Measurements from ENCODE around the gene DQX1. TPM values are rescaled to one million over a fixed set of nuclear protein-coding genes. Genes with fewer than 3 reads are reported as not detected.

DQX1 gene
- total RNA-seq, 1 experiment from 2014 or later, result not detected

- Histone ChIP-seq H3K36me3 (peaks cover 46% of the 10 kb centered on the region), H3K27me3 (no peaks in the 10 kb centered on the region), H3K4me3 (no peak overlapping the region), H3K9me3 (peaks cover 4% of the 10 kb centered on the region; the same call in 1 of the 2 replicates)
- DNase-seq, result no peak
These were observed 709 bp upstream of the DQX1 start for GRCh38 chr2:74526649-74527230.

- Histone ChIP-seq H3K36me3 (peaks cover 36% of the 10 kb centered on the region), H3K9me3 (peaks cover 4% of the 10 kb centered on the region; the same call in 1 of the 2 replicates), H3K27me3 (no peaks in the 10 kb centered on the region), H3K4me3 (no peak overlapping the region)
- DNase-seq, result no peak
These were observed 895 bp downstream of the DQX1 start for GRCh38 chr2:74524955-74525716.

GRCh38 chr2:74524005-74524404 lies 2.0 kb downstream of the DQX1 start:
- peaks cover 31% of the 10 kb centered on the region for H3K36me3 ChIP-seq
- H3K27me3 ChIP-seq, result no peaks in the 10 kb centered on the region; the same call in 1 of the 2 replicates
- DNase-seq, result no peak
- peaks cover 4% of the 10 kb centered on the region; the same call in 1 of the 2 replicates for H3K9me3 ChIP-seq
- no peak overlapping the region for H3K4me3 ChIP-seq

DNA sequence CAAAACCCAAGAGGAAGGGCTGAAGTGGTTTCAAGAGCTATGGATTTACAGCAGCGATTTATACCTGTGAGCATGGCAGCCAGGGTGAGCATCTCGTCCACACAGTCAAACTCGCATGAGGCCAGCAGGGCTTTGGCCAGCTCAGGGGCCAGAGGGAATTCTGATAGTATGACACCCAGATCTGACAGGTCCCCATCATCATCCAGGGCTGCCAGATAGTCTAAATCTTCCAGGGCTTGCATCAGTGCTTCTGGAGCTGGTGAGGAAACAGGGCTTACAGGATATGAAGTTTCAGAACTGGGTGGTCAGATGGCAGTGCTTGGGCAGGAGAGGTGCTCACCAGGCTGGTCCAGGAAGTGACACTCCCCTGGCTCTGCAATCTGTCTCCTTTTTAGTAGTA lies 3.5 kb downstream of the DQX1 start:
- no peak for DNase-seq

DNA sequence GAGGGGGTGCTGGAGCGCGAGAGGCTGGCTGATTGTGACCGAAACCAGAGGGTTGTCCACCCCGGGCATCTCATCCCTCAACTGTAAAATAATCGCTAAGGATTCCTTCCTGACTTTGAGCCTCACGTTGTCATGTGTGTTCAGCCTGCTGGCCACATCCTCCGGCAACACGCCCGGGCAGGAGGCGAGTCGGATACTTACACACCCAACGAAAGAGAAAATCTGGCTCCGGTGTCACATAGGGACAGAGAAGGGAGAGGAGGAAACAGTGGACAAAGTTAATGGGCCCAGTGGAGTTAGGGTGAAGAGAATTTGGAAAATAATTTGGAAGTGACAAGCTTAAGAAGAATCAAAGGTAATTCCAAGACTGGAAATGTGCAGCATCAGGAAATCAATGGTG lies 9.4 kb downstream of the DQX1 start:
- Histone ChIP-seq H3K36me3 (no peaks in the 10 kb centered on the region), H3K4me3 (no peak overlapping the region), H3K27me3 (peaks cover 5% of the 10 kb centered on the region), H3K9me3 (no peaks in the 10 kb centered on the region)
- DNase-seq, result no peak

More for the DNA sequence above, 3.5 kb downstream of the DQX1 start:
- Histone ChIP-seq H3K9me3 (peaks cover 4% of the 10 kb centered on the region; the same call in 1 of the 2 replicates), H3K4me3 (no peak overlapping the region), H3K36me3 (peaks cover 19% of the 10 kb centered on the region), H3K27me3 (peaks cover 5% of the 10 kb centered on the region)

DNA sequence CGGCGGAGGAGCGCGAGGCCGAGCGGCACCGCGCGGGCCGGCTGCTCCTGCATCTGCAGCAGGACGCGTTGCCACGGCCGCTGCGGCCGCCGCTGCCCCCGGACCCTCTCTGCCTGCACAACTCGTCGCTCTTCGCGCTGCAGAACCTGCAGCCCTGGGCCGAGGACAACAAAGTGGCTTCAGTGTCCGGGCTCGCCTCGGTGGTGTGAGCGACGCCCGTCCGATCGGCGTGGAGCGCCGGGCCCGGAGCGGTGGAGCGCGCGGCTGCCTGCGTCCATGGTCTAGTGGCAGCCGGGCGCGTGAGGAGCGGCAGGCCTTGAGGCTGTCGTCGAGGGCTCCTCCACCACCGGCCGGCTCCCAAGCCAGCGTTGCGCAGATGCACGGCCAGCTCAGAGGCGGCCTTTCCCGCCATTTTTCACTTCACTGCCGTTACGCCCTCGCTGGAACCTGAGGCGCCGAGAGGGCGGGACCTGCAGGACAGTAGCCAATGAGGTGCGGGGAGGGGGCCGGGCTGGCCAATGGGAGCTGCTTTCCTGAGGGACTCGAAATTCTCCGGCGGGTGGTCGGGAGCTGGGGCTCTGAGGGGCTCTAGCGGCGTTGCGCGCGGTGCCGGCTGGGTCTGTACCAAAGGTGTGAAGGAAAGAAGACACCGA lies 9.9 kb downstream of the DQX1 start:
- DNase-seq, result no peak
- H3K4me3 ChIP-seq, result no peak overlapping the region
- no peaks in the 10 kb centered on the region for H3K36me3 ChIP-seq
- H3K27me3 ChIP-seq, result peaks cover 5% of the 10 kb centered on the region
- no peaks in the 10 kb centered on the region for H3K9me3 ChIP-seq

DNA sequence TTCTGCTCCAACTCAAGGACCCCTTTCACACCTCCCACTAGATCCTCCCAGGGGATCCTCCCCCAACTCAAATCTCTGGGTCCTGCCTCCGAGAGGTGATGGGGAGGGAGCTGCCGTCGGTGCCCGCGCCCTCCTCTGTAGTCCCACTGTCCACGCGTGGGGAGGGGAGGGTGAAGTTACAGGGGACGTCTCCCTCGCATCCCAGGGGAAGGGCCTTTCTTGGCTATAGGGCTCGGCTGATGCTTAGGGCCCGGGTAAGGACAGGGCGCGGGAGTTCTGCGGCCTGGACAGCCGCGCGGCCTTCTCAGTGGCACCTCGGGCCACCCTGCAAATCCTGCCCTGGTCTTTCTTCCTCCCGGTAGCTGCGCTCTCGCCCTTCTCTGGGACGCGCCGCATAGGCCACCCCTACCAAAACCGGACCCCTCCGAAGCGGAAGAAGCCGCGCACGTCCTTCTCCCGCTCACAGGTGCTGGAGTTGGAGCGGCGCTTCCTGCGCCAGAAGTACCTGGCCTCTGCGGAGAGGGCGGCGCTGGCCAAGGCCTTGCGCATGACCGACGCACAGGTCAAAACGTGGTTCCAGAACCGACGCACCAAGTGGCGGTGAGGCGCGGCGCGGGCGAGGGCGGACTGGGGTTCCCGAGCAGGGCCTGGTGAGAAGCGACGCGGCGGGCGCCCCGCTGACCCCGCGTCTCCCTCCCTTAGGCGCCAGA lies 10.6 kb downstream of the DQX1 start:
- no peaks in the 10 kb centered on the region for H3K36me3 ChIP-seq
- no peak overlapping the region for H3K4me3 ChIP-seq
- DNase-seq, result no peak
- no peaks in the 10 kb centered on the region for H3K9me3 ChIP-seq
- H3K27me3 ChIP-seq, result peaks cover 5% of the 10 kb centered on the region

GRCh38 chr2:74514368-74515270 lies 11.4 kb downstream of the DQX1 start, which contains the start of gene TLX2:
Gene TLX2, plus strand, starts transcription at chr2:74514450. Its CDS starts 357 bp downstream, at chr2:74514807.
- H3K36me3 ChIP-seq, result no peaks in the 10 kb centered on the region
- H3K27me3 ChIP-seq, result peaks cover 5% of the 10 kb centered on the region
- no peaks in the 10 kb centered on the region for H3K9me3 ChIP-seq
- peak; percentile 39 for DNase-seq
- H3K4me3 ChIP-seq, result peak within 1 kb of the TSS; percentile 23

GRCh38 chr2:74513605-74514367 lies 12.2 kb downstream of the DQX1 start:
- peaks cover 5% of the 10 kb centered on the region for H3K27me3 ChIP-seq
- H3K9me3 ChIP-seq, result no peaks in the 10 kb centered on the region
- H3K4me3 ChIP-seq, result peak overlapping the region; percentile 23
- no peaks in the 10 kb centered on the region for H3K36me3 ChIP-seq
- no peak for DNase-seq

DNA sequence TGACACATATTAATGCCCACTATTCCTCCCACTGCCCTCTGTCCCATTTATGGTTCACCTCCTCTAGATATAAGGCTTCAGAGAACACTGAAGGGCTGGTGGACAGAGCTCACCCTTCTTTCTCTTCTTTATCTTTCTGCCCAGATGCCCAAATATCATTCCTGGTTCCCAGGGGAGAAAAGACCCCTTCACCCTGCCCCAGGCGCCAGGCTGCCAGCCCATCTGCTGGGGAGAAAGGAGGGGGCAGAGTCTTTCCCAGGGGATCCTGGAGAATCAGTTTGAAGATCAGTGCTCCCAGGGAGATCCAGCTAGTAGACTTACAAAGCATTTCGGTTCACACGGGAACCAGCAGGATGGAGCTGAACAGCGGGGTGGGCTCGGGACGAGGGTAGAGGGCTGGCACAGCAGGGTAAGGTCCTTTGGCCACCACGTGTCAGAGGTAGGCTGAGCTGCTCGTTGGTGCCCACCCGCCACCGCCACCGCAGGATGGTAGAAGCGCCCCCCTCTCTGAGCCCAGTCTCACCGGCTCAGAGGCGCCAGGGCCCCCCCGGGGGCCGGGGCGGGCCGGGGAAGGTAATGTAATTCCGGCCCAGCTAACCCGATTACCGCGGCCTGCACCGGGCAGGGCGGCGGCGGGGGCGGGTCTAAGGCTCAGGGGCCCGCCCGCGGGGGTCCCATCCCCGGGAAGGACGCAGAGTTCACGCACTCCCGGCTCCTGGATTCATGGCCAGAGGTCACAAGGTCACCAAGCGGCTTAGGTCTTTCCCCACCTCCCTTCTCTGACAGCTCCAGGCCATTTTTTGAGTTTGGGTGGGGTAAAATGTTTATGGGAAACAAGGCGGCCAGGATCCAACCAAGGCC lies 13.1 kb downstream of the DQX1 start:
- Histone ChIP-seq H3K27me3 (peaks cover 2% of the 10 kb centered on the region; the same call in 1 of the 2 replicates), H3K4me3 (no peak overlapping the region), H3K36me3 (no peaks in the 10 kb centered on the region), H3K9me3 (no peaks in the 10 kb centered on the region)
- no peak for DNase-seq

GRCh38 chr2:74511104-74511989 lies 14.7 kb downstream of the DQX1 start:
- Histone ChIP-seq H3K36me3 (peaks cover 7% of the 10 kb centered on the region), H3K27me3 (no peaks in the 10 kb centered on the region), H3K4me3 (no peak overlapping the region), H3K9me3 (no peaks in the 10 kb centered on the region)
- DNase-seq, result peak; percentile 37

DNA sequence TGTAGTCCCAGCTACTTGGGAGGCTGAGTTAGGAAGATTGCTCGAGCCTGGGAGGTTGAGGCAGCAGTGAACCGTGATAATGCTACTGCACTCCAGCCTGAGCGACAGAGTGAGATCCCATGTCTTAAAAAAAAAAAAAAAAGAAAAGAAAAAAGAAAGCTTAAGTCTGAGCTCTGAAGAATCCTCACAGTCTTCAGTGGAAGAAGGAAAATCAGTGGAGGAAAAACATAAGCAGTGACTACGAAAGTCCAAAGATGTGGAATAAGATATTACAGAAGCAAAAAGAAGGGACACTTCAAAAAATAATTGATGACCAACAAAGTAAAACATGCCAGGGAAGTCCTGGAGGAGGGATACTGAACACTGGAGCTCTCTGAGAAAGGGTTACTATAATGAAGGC lies 15.8 kb downstream of the DQX1 start:
- Histone ChIP-seq H3K27me3 (no peaks in the 10 kb centered on the region), H3K9me3 (no peaks in the 10 kb centered on the region)

GRCh38 chr2:74507926-74508520 lies 18.0 kb downstream of the DQX1 start:
- Histone ChIP-seq H3K27me3 (no peaks in the 10 kb centered on the region), H3K9me3 (no peaks in the 10 kb centered on the region)

More for the DNA sequence above, 15.8 kb downstream of the DQX1 start:
- no peak for DNase-seq
- H3K4me3 ChIP-seq, result no peak overlapping the region
- peaks cover 18% of the 10 kb centered on the region for H3K36me3 ChIP-seq

More at GRCh38 chr2:74507926-74508520, 18.0 kb downstream of the DQX1 start:
- H3K36me3 ChIP-seq, result peaks cover 28% of the 10 kb centered on the region
- H3K4me3 ChIP-seq, result peak overlapping the region; percentile 99
- peak; percentile 39 for DNase-seq
